GM23338 (cell line): ENCODE data around the gene GNS. TPM values are rescaled to one million over a fixed set of nuclear protein-coding genes. Genes with fewer than 3 reads are reported as not detected.

Experiments used
- ATAC-seq: fragments of 200-7000 bp; cut with Tn5 transposase; 3 replicates; pipeline ENCODE4 v1.9.1; 2020
- DNase-seq: peaks from one replicate; pipeline ENCODE4 v3.0.0-alpha.2; 2015; ENCODE audit warnings: low spot score
- H2AFZ ChIP-seq: fragments of 200-600 bp; sonication (generic); 2 replicates; pipeline ENCODE4 v1.8.0; 2016; ENCODE audit warnings: antibody characterized with exemption, mild to moderate bottlenecking, moderate library complexity
- H3F3A ChIP-seq: fragments of 200-600 bp; sonication (generic); replicated peaks from 2 replicates; pipeline ENCODE4 v1.8.0; 2017; ENCODE audit warnings: antibody characterized with exemption, mixed run types, low read depth
- H3K27ac ChIP-seq: fragments of 200-600 bp; sonication (generic); 2 replicates; pipeline ENCODE4 v1.6.1; 2016; ENCODE audit warnings: low read depth
- H3K27me3 ChIP-seq: fragments of 200-600 bp; sonication (generic); 2 replicates; pipeline ENCODE4 v1.8.0; 2016; ENCODE audit warnings: mild to moderate bottlenecking, mixed run types, moderate library complexity; ENCODE audit not compliant: insufficient read depth
- H3K36me3 ChIP-seq: fragments of 200-600 bp; sonication (generic); 2 replicates; pipeline ENCODE4 v1.8.0; 2016; ENCODE audit warnings: mild to moderate bottlenecking; ENCODE audit not compliant: insufficient read depth
- H3K4me1 ChIP-seq: fragments of 200-600 bp; sonication (generic); 2 replicates; pipeline ENCODE4 v1.8.0; 2016; ENCODE audit warnings: mild to moderate bottlenecking, moderate library complexity; ENCODE audit not compliant: insufficient read depth
- H3K4me2 ChIP-seq: fragments of 200-600 bp; sonication (generic); 2 replicates; pipeline ENCODE4 v1.7.1; 2017; ENCODE audit warnings: mixed run types
- H3K4me3 ChIP-seq: fragments of 200-600 bp; sonication (generic); 2 replicates; pipeline ENCODE4 v1.6.1; 2016; ENCODE audit warnings: mixed run types
- H3K79me2 ChIP-seq: fragments of 200-600 bp; sonication (generic); replicated peaks from 2 replicates; pipeline ENCODE4 v1.8.0; 2017; ENCODE audit warnings: mild to moderate bottlenecking; ENCODE audit not compliant: insufficient read depth
- H3K9me2 ChIP-seq: fragments of 200-600 bp; sonication (generic); 2 replicates; pipeline ENCODE4 v1.8.0; 2017; ENCODE audit not compliant: insufficient read depth
- H4K20me1 ChIP-seq: fragments of 200-600 bp; sonication (generic); replicated peaks from 2 replicates; pipeline ENCODE4 v1.8.0; 2017; ENCODE audit warnings: mild to moderate bottlenecking; ENCODE audit not compliant: insufficient read depth
- H3K27ac Mint-ChIP-seq: 2 replicates; pipeline ENCODE4 v1.8.0; 2020; ENCODE audit warnings: inconsistent platforms, mild to moderate bottlenecking, moderate library complexity, mixed read lengths
- H3K27me3 Mint-ChIP-seq: 3 replicates; pipeline ENCODE4 v1.8.0; 2022; ENCODE audit warnings: low read depth, mild to moderate bottlenecking, moderate library complexity, mixed read lengths, inconsistent platforms; ENCODE audit not compliant: insufficient read depth, poor library complexity
- H3K36me3 Mint-ChIP-seq: 3 replicates; pipeline ENCODE4 v1.8.0; 2021; ENCODE audit warnings: low read depth, mild to moderate bottlenecking, inconsistent platforms, moderate library complexity, mixed read lengths
- H3K4me1 Mint-ChIP-seq: 3 replicates; pipeline ENCODE4 v1.8.0; 2020; ENCODE audit warnings: mild to moderate bottlenecking, inconsistent platforms, mixed read lengths
- H3K4me3 Mint-ChIP-seq: 3 replicates; pipeline ENCODE4 v1.8.0; 2021; ENCODE audit warnings: moderate library complexity, mild to moderate bottlenecking, inconsistent platforms, mixed read lengths
- H3K9me3 Mint-ChIP-seq: 3 replicates; pipeline ENCODE4 v1.8.0; 2020; ENCODE audit warnings: moderate library complexity, mild to moderate bottlenecking, inconsistent platforms, mixed read lengths
- CREB1 ChIP-seq: fragments of 250-450 bp; sonication (Bioruptor Pico); IDR thresholded peaks from 2 replicates; pipeline ENCODE4 v1.5.0; 2020; ENCODE audit warnings: low read depth, mild to moderate bottlenecking, moderate library complexity
- EZH2 ChIP-seq: fragments of 200-600 bp; sonication (generic); IDR thresholded peaks from one replicate; pipeline ENCODE4 v1.8.0; 2017; ENCODE audit warnings: antibody characterized with exemption, mild to moderate bottlenecking, low read depth; ENCODE audit not compliant: unreplicated experiment
- EZH2phosphoT487 ChIP-seq: fragments of 200-600 bp; sonication (generic); IDR thresholded peaks from one replicate; pipeline ENCODE4 v1.8.1; 2018; ENCODE audit warnings: antibody characterized with exemption; ENCODE audit not compliant: unreplicated experiment
- JUNB ChIP-seq: IDR thresholded peaks from one replicate; pipeline ENCODE4 v1.6.1; 2016; ENCODE audit warnings: antibody characterized with exemption; ENCODE audit not compliant: unreplicated experiment
- NANOG ChIP-seq: IDR thresholded peaks from 2 replicates; pipeline ENCODE4 v1.6.1; 2016; ENCODE audit warnings: antibody characterized with exemption, borderline replicate concordance
- POLR2AphosphoS5 ChIP-seq: IDR thresholded peaks from 2 replicates; pipeline ENCODE4 v1.6.1; 2016; ENCODE audit warnings: antibody characterized with exemption, low read depth
- STAT1 ChIP-seq: IDR thresholded peaks from one replicate; pipeline ENCODE4 v1.6.1; 2016; ENCODE audit warnings: antibody characterized with exemption; ENCODE audit not compliant: unreplicated experiment
- ZNF114 ChIP-seq: fragments of 250-450 bp; sonication (Bioruptor Pico); IDR thresholded peaks from 2 replicates; pipeline ENCODE4 v1.5.0; 2020; ENCODE audit warnings: mild to moderate bottlenecking, moderate library complexity
- ZNF331 ChIP-seq: fragments of 250-450 bp; sonication (Bioruptor Pico); IDR thresholded peaks from 2 replicates; pipeline ENCODE4 v1.5.0; 2020; ENCODE audit warnings: low read depth, mild to moderate bottlenecking, moderate library complexity
- polyA plus RNA-seq: library from polyadenylated mRNA; unstranded; fragments of >200 nt; fragmentation: Nextera tagmentation; extraction: Ambion mirVana; gene quantifications from 2 replicates; pipeline ENCODE4 v1.2.1, GENCODE V29; 2016
- total RNA-seq: library from RNA; depleted of rRNA; stranded (reverse); fragments of >200 nt; shearing (Covaris generic); gene quantifications from 2 replicates; pipeline ENCODE4 v1.2.3, GENCODE V29; 2014
- TF ChIP-seq, protein P1 (sequence below): fragments of 250-450 bp; sonication (Bioruptor Pico); IDR thresholded peaks from 2 replicates; pipeline ENCODE4 v1.5.0; 2020; ENCODE audit warnings: mild to moderate bottlenecking, moderate library complexity
- TF ChIP-seq, protein P2 (sequence below): IDR thresholded peaks from one replicate; pipeline ENCODE4 v1.6.1; 2018; ENCODE audit warnings: antibody characterized with exemption; ENCODE audit not compliant: unreplicated experiment
- TF ChIP-seq, protein P3 (sequence below), 2 experiments: fragments of 200-600 bp in 1 of 2; sonication (generic) in 1 of 2; conservative IDR thresholded peaks; 2 replicates each; pipeline versions ENCODE4 v1.5.1 to v1.6.1; 2016 to 2017; ENCODE audit warnings: antibody characterized with exemption in 2 of 2, low read depth in 2 of 2, mild to moderate bottlenecking in 2 of 2, moderate library complexity in 1 of 2
- TF ChIP-seq, protein P4 (sequence below): IDR thresholded peaks from 2 replicates; pipeline ENCODE4 v1.6.1; 2016; ENCODE audit warnings: antibody characterized with exemption

Gene GNS
- total and polyA plus RNA-seq, 2 experiments from 2014 or later, result 12.3 to 34.9 TPM

DNA sequence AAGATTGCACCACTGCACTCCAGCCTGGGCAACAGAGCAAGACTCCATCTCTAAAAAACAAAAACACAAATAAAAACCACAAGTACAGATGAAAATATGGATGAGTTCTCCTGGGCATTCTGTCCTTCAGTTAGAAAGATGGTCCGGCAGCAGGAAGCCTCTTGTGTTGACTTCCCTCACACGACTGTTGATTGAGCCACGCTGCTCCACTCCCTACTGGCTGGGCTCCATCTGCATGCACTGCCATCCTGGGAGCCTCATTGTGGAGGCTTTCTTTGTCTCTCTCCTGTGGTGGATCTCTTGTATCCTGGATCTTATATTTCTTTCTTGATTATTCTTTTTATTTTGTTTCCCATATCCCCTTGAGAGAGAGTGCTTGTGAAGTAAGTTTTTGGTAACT lies 34.4 kb upstream of the GNS start:
- Histone ChIP-seq H3K79me2 (no peaks in the 10 kb centered on the region), H3K4me2 (no peak overlapping the region), H3K4me3 (no peak overlapping the region), H3K27me3 (no peaks in the 10 kb centered on the region), H4K20me1 (no peaks in the 10 kb centered on the region), H2AFZ (no peak overlapping the region), H3K36me3 (no peaks in the 10 kb centered on the region), H3K9me2 (no peaks in the 10 kb centered on the region), H3K4me1 (peaks cover 2% of the 10 kb centered on the region), H3F3A (no peaks in the 10 kb centered on the region), H3K27ac (no peak overlapping the region)
- H3K27me3 Mint-ChIP-seq, result peaks cover 2% of the 10 kb centered on the region
- no peak for TF ChIP-seq ZNF331
- TF ChIP-seq, protein P1, sequence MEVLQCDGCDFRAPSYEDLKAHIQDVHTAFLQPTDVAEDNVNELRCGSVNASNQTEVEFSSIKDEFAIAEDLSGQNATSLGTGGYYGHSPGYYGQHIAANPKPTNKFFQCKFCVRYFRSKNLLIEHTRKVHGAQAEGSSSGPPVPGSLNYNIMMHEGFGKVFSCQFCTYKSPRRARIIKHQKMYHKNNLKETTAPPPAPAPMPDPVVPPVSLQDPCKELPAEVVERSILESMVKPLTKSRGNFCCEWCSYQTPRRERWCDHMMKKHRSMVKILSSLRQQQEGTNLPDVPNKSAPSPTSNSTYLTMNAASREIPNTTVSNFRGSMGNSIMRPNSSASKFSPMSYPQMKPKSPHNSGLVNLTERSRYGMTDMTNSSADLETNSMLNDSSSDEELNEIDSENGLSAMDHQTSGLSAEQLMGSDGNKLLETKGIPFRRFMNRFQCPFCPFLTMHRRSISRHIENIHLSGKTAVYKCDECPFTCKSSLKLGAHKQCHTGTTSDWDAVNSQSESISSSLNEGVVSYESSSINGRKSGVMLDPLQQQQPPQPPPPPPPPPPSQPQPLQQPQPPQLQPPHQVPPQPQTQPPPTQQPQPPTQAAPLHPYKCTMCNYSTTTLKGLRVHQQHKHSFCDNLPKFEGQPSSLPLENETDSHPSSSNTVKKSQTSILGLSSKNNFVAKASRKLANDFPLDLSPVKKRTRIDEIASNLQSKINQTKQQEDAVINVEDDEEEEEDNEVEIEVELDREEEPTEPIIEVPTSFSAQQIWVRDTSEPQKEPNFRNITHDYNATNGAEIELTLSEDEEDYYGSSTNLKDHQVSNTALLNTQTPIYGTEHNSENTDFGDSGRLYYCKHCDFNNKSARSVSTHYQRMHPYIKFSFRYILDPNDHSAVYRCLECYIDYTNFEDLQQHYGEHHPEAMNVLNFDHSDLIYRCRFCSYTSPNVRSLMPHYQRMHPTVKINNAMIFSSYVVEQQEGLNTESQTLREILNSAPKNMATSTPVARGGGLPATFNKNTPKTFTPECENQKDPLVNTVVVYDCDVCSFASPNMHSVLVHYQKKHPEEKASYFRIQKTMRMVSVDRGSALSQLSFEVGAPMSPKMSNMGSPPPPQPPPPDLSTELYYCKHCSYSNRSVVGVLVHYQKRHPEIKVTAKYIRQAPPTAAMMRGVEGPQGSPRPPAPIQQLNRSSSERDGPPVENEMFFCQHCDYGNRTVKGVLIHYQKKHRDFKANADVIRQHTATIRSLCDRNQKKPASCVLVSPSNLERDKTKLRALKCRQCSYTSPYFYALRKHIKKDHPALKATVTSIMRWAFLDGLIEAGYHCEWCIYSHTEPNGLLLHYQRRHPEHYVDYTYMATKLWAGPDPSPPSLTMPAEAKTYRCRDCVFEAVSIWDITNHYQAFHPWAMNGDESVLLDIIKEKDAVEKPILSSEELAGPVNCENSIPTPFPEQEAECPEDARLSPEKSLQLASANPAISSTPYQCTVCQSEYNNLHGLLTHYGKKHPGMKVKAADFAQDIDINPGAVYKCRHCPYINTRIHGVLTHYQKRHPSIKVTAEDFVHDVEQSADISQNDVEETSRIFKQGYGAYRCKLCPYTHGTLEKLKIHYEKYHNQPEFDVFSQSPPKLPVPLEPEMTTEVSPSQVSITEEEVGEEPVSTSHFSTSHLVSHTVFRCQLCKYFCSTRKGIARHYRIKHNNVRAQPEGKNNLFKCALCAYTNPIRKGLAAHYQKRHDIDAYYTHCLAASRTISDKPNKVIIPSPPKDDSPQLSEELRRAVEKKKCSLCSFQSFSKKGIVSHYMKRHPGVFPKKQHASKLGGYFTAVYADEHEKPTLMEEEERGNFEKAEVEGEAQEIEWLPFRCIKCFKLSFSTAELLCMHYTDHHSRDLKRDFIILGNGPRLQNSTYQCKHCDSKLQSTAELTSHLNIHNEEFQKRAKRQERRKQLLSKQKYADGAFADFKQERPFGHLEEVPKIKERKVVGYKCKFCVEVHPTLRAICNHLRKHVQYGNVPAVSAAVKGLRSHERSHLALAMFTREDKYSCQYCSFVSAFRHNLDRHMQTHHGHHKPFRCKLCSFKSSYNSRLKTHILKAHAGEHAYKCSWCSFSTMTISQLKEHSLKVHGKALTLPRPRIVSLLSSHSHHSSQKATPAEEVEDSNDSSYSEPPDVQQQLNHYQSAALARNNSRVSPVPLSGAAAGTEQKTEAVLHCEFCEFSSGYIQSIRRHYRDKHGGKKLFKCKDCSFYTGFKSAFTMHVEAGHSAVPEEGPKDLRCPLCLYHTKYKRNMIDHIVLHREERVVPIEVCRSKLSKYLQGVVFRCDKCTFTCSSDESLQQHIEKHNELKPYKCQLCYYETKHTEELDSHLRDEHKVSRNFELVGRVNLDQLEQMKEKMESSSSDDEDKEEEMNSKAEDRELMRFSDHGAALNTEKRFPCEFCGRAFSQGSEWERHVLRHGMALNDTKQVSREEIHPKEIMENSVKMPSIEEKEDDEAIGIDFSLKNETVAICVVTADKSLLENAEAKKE (CRISPR knock-in tag), result no peak
- TF ChIP-seq, protein P2, sequence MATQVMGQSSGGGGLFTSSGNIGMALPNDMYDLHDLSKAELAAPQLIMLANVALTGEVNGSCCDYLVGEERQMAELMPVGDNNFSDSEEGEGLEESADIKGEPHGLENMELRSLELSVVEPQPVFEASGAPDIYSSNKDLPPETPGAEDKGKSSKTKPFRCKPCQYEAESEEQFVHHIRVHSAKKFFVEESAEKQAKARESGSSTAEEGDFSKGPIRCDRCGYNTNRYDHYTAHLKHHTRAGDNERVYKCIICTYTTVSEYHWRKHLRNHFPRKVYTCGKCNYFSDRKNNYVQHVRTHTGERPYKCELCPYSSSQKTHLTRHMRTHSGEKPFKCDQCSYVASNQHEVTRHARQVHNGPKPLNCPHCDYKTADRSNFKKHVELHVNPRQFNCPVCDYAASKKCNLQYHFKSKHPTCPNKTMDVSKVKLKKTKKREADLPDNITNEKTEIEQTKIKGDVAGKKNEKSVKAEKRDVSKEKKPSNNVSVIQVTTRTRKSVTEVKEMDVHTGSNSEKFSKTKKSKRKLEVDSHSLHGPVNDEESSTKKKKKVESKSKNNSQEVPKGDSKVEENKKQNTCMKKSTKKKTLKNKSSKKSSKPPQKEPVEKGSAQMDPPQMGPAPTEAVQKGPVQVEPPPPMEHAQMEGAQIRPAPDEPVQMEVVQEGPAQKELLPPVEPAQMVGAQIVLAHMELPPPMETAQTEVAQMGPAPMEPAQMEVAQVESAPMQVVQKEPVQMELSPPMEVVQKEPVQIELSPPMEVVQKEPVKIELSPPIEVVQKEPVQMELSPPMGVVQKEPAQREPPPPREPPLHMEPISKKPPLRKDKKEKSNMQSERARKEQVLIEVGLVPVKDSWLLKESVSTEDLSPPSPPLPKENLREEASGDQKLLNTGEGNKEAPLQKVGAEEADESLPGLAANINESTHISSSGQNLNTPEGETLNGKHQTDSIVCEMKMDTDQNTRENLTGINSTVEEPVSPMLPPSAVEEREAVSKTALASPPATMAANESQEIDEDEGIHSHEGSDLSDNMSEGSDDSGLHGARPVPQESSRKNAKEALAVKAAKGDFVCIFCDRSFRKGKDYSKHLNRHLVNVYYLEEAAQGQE, result no peak
- TF ChIP-seq, protein P3, sequence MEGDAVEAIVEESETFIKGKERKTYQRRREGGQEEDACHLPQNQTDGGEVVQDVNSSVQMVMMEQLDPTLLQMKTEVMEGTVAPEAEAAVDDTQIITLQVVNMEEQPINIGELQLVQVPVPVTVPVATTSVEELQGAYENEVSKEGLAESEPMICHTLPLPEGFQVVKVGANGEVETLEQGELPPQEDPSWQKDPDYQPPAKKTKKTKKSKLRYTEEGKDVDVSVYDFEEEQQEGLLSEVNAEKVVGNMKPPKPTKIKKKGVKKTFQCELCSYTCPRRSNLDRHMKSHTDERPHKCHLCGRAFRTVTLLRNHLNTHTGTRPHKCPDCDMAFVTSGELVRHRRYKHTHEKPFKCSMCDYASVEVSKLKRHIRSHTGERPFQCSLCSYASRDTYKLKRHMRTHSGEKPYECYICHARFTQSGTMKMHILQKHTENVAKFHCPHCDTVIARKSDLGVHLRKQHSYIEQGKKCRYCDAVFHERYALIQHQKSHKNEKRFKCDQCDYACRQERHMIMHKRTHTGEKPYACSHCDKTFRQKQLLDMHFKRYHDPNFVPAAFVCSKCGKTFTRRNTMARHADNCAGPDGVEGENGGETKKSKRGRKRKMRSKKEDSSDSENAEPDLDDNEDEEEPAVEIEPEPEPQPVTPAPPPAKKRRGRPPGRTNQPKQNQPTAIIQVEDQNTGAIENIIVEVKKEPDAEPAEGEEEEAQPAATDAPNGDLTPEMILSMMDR (conservative IDR thresholded peaks at IDR 0.05; ENCODE audit: low read depth in 2 of 2), result no peak
- TF ChIP-seq NANOG, result no peak
- TF ChIP-seq JUNB, result no peak
- TF ChIP-seq EZH2phosphoT487, result no peak
- TF ChIP-seq CREB1 (CRISPR knock-in tag), result no peak
- no peak for TF ChIP-seq EZH2
- no peak for TF ChIP-seq STAT1
- no peak for TF ChIP-seq POLR2AphosphoS5
- TF ChIP-seq, protein P4, sequence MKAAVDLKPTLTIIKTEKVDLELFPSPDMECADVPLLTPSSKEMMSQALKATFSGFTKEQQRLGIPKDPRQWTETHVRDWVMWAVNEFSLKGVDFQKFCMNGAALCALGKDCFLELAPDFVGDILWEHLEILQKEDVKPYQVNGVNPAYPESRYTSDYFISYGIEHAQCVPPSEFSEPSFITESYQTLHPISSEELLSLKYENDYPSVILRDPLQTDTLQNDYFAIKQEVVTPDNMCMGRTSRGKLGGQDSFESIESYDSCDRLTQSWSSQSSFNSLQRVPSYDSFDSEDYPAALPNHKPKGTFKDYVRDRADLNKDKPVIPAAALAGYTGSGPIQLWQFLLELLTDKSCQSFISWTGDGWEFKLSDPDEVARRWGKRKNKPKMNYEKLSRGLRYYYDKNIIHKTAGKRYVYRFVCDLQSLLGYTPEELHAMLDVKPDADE, result no peak
- no peak for TF ChIP-seq ZNF114 (CRISPR knock-in tag)
- ATAC-seq (peak; percentile 43), DNase-seq (no peak)
- no peaks in the 10 kb centered on the region for H3K9me3 Mint-ChIP-seq
- H3K27ac Mint-ChIP-seq, result no peak overlapping the region
- H3K4me3 Mint-ChIP-seq, result no peak overlapping the region
- H3K36me3 Mint-ChIP-seq, result no peaks in the 10 kb centered on the region
- H3K4me1 Mint-ChIP-seq, result peaks cover 2% of the 10 kb centered on the region; the same call in 2 of the 3 replicates
